GM18502 (cell line): ENCODE measurements around the gene PRKN.
"Not testable (repeated sequence)": the region's sequence is repeated elsewhere in the genome, so short reads cannot be mapped to it uniquely, and the experiment has no call there.

Source experiments
- ATAC-seq: cut with Tn5 transposase; IDR thresholded peaks from one replicate; pipeline ENCODE4 v1.9.1; 2021; ENCODE audit warnings: mild to moderate bottlenecking; ENCODE audit not compliant: unreplicated experiment, poor library complexity

PRKN gene

DNA sequence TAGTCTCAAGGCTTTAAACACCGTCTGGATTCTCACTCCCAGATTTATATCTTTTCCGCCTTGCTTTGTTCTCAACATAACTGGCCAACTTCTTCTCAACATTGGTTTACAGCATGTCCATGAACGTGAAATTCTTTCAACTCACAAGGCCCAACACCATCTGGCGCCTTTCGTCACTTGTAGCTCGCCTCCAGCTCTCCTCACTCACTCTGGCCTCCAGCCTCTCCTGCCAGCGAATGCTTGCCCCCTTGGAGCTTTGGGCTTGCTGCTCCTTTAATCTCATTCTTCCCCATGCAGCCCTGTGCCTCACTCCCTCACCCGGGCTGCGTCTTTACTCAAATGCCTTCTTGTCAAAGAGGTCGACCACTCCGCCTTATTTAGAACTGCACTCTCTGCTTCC is 324.5 kb downstream of the PRKN start:
- no peak for ATAC-seq

DNA sequence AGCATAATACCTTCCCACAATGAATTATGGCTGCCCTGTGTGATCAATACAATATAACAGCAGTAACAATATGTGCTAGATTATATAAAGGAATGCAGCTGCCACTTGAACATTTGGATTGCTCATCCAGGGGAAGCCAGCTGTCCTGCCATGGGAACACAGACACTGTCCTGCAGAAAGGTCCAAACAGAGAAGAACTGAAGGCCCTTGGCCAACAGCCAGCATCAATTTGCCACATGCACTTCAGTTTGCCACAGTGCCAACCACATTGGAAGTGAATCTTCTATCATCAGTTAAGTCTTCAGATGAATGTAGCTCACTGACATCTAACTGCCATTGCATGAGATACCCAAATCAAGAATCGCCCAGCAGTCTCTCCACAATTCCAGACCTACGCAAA is 332.4 kb downstream of the PRKN start:
- no peak for ATAC-seq

- ATAC-seq: not testable (repeated sequence)
These were observed 336.4 kb downstream of the PRKN start for GRCh38 chr6:162390961-162391811.

DNA sequence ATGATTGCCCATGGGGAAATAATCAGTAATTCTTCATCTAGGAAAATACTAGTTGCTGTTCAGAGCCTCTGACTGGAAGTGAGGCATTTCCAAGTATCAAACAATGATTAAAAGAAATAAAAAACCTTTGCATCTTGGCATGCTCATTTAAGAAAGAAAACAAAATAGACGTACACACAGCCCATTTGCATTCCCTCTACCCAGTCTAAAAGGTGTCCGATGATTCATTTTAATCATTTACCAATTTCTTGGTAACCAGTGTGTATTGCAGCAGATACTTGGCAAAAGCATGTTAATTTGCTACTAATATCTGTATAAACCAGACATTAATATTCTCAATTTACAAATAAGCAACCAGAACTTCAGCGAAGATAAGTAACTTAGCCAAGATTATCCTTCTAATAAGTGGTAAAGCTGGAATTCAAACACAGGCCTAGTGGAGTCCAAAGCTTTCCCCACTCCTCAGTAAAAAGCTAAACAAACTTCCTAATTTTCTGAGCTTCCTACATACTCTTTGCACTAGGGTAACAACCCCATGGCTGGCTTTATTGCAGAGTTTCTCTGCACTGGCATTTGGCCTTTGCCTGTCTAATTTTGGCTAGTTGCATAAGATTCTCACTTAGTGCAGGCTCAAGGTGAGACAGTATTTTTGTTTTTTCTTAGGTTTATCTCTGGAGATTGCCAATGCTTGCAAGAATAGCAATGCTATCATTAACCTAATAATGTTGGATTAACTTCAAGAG is 338.1 kb downstream of the PRKN start:
- no peak for ATAC-seq

- ATAC-seq: no peak
These were observed 339.2 kb downstream of the PRKN start for GRCh38 chr6:162388383-162388777.

DNA sequence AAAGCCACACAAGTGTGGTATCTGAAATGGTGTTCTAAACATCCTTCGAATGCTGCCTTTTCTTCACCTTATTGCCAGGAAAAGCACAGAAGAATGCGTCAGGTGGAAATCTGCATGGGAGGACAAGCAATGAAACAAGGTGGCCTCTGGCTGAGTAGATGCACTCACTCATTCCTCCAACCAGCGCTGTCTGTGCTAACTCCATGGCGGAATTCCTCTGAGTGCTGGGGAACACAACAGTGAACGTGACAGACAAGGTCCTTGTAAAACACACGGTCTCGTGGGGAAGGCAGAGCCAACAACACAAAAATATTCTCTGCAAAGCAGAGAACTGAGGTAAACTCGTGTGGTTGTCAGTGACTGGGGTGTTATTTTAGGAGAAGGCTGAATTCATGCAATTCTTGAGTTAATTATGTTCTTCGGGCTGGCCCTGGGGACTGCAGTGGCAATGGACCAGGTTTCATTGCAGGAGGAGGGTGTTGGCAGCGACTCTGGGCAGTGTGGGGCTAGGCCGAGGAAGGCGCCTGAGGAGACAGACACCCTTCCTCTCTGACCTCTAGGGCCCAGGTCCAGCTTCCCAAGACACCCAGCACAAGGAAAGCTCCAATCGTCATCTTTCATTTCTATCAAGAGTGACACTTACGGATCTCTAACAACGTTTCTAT is 339.7 kb downstream of the PRKN start:
- ATAC-seq: no peak

- ATAC-seq: no peak
These were observed 341.6 kb downstream of the PRKN start for GRCh38 chr6:162385980-162386379.

GRCh38 chr6:162379757-162380409 is 347.7 kb downstream of the PRKN start:
- no peak for ATAC-seq

- ATAC-seq: no peak
These were observed 349.8 kb downstream of the PRKN start for GRCh38 chr6:162377735-162378134.

DNA sequence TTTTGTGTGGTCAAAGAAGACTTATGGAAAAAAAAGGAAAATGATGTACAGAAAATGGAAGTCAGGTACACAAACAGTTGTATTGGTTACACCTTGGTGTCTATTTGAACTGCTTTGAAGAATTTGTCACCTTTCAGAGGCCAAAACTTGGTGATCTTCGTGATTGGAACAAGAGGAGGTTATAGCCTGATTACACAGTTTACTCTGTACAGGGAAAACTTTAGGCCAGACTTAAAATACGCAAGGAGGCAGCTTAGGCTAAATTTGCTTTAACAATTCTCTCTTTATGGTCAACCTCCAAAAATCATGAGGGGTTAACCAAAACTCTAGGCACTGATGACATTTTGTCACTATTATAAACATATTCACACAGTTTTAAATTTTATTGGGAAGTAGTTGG is 353.7 kb downstream of the PRKN start:
- no peak for ATAC-seq

GRCh38 chr6:162373192-162373591 is 354.4 kb downstream of the PRKN start:
- no peak for ATAC-seq

DNA sequence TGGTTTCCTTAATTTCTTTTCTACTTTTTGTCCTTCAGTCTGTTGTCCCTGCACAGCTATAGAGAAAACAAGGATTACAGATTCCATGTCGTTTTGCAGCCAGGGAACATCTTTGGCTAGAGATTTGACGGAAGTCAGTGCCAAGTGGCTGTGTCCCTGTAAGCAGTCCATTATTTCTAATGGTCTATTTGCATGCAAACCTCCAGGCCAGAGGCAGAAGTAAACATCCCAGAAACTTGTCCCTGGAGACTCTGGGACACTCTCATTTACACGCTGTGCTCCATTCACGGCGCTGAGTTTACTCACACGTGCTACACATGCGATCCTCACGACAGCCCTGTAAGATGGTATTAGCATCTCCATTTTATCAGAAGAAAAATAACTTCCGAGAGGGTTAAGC is 355.5 kb downstream of the PRKN start:
- no peak for ATAC-seq

GRCh38 chr6:162371121-162371520 is 356.4 kb downstream of the PRKN start:
- ATAC-seq: no peak

GRCh38 chr6:162369091-162369490 is 358.5 kb downstream of the PRKN start:
- no peak for ATAC-seq

DNA sequence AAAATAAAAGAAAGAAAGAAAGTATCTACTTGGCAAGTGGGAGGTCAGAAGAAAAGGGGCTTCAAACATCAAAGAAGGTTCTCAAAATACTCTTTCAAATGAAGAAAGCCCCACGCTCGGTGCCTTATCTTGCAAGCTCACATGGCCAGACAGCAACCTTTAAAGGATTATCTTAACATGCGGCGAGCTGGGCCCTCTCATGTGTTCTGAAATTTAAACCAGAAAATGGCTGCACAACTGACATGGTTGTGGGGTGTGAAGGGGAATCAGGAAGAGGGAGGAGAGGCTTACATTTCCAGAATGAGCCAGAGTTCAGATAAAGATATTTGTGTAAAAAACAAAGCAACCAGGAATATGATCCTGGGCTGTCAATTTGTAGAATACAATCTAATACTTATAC is 363.1 kb downstream of the PRKN start:
- ATAC-seq: no peak

DNA sequence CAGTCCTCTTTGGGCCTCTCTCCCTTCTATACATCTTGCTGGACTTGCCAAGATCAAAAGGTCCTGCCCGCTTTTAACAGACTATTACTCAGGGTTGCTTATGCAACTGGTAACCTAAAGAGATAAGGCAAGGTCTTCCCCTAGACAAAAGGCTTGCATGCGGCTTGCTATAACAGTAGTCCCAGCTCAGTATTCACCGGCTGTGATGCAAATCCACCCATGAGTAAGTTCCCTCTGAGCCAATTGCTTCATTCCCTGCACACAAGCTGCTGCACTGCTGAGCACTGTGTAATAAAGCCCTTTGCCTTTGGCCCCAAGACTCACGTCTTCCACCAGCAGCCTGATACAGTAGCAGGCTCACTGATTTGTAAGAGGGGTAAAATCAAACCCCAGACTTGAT is 363.8 kb downstream of the PRKN start:
- ATAC-seq: no peak

GRCh38 chr6:162360901-162361567 is 366.5 kb downstream of the PRKN start:
- no peak for ATAC-seq

DNA sequence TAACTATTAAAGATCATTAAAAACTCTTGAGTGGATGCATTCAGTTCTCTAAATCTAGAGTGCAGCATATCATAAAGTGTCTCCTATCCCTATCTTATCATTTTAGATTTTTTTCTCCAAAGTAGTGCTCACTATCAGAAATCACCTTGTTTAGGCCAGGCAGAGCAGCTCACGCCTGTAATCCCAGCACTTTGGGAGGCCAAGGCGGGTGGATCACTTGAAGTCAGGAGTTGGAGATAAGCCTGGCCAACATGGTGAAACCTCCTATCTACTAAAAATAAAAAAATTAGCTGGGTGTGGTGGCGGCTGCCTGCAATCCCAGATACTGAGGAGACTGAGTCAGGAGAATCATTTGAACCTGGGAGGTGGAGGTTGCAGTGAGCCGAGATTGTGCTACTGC is 368.9 kb downstream of the PRKN start:
- no peak for ATAC-seq

DNA sequence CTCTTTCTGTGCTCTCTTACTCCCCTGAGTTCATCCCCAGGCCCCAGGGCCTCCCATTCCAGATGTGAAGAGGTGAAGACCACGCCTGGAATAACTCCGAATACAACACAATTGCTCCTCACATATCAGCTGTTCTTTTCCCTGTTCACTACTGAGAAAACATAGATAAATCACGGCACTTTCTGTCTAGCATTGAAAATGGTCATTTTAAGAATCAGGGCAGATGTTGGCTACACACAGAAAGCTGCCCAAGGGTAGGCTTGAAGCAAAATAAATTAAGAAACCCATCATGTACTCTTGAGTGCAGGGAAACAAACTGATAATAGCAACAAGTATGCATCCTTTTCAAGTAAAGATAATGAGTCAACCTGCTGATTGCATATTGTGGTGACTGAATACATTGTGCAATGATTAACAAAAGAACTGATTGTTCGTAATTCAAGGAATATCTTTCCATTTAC is 382.5 kb downstream of the PRKN start:
- no peak for ATAC-seq

GRCh38 chr6:162344646-162345010 is 382.9 kb downstream of the PRKN start:
- no peak for ATAC-seq
